ENCODE measurements around the gene RBM46.

RBM46 gene

DNA sequence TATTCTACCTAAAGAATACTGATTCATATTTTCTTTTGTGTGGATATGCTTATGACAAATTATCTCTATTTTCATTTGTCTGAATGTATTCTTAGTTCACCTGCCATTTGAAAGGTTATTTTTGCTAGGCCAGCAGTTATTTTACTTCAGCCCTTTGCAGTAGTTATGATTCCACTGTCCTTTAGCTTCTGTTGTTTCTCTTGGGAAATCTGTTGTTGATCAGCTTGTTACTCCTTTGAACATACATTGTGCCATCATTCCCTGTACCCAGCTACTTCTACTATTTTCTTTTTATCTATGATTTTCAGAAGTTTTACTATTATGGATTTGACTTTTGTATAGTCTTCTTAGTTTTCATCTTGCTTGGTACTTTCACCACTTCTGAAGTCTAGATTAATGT, 37.2 kb downstream of the RBM46 start:
- TF ChIP-seq Cebpa-rat (IDR thresholded peaks at IDR 0.05): no peak
- H3K36me3 ChIP-seq: no peaks in the 10 kb centered on the region

DNA sequence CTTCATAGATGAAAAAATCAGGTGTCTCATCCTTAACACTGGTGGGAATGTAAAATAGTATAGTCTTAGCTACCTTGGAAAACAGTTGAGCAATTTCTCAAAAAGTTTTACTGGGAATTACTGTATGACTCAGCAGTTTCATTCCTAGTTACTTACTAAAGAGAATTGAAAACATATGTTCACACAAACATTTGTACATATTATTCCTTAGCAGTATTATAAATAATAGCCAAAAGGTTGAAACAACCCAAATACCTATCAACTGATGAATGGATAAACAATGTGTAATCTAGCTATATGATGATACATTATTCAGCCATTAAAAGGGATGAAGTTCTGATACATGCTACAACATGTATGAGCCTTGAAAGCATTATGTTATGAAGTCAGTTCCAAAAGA, 41.7 kb downstream of the RBM46 start:
- TF ChIP-seq Cebpa-rat (IDR thresholded peaks at IDR 0.05): no peak
- no peak overlapping the region for H3K4me3 ChIP-seq
- no peaks in the 10 kb centered on the region for H3K36me3 ChIP-seq
- no peaks in the 10 kb centered on the region for H3K27me3 ChIP-seq
- no peaks in the 10 kb centered on the region for H4K20me1 ChIP-seq
- no peak overlapping the region for H3K4me2 ChIP-seq
- H3K27ac ChIP-seq: no peak overlapping the region
- H3K9ac ChIP-seq: no peak overlapping the region
- no peaks in the 10 kb centered on the region for H3K4me1 ChIP-seq
- H3K9me3 ChIP-seq (replicated peaks in 1 of 11): no peaks in the 10 kb centered on the region

More for the DNA sequence above, 37.2 kb downstream of the RBM46 start:
- H3K27ac ChIP-seq: no peak overlapping the region
- H3K4me1 ChIP-seq: no peaks in the 10 kb centered on the region
- no peak overlapping the region for H3K4me2 ChIP-seq
- no peaks in the 10 kb centered on the region for H4K20me1 ChIP-seq
- H3K9ac ChIP-seq: no peak overlapping the region
- no peak overlapping the region for H3K4me3 ChIP-seq
- no peaks in the 10 kb centered on the region for H3K27me3 ChIP-seq
- no peaks in the 10 kb centered on the region for H3K9me3 ChIP-seq (replicated peaks in 1 of 11)

DNA sequence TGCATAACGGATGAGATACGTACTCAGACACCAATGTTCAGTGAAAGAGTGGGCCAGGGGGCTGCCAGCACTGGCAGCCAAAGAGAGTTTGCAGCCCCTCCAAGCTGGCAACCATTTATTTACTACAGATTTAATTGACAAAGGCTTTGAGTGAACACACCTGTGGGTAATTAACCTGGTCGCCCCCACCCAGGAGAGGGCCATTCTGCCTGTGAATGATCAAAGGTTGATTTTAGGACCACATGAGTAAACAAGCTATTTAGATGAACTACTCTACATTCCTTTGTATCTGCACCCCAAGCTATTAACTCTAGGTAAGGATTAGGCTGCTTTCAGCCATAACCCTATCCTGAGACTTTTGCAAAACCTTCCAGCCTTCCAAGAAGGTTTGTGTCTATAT, 55.0 kb downstream of the RBM46 start:
- no peak overlapping the region for H3K4me2 ChIP-seq
- H3K4me3 ChIP-seq: no peak overlapping the region
- H3K36me3 ChIP-seq: no peaks in the 10 kb centered on the region
- H4K20me1 ChIP-seq: no peaks in the 10 kb centered on the region
- no peaks in the 10 kb centered on the region for H3K4me1 ChIP-seq
- H3K9me3 ChIP-seq (replicated peaks in 1 of 11): peaks cover 23 to 34% (median 30%) of the 10 kb centered on the region in 11 experiments
- no peaks in the 10 kb centered on the region for H3K27me3 ChIP-seq
- no peak overlapping the region for H3K9ac ChIP-seq
- TF ChIP-seq Cebpa-rat (IDR thresholded peaks at IDR 0.05): no peak
- H3K27ac ChIP-seq: no peak overlapping the region

DNA sequence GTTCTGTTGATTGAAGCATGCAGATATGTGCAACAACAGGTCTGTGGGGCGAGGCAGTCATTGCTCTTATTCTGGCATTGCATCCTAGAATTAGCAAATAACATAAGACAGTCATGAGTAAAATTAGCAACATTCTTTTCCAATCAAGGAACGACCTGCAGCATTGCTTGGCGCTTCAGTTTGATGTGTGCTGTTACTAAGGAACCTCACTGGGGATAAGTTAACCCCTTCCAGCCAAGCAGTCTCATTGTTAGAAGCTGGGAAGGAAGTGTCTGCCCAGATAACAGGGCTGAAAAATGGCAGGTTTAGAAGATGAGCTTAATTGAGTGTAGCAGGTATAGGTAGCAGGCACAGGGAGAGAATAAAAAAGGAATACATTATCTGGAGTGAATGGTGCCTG, 55.4 kb downstream of the RBM46 start:
- no peak overlapping the region for H3K4me2 ChIP-seq
- no peak overlapping the region for H3K27ac ChIP-seq
- no peak overlapping the region for H3K4me3 ChIP-seq
- no peak for TF ChIP-seq Cebpa-rat (IDR thresholded peaks at IDR 0.05)
- H4K20me1 ChIP-seq: no peaks in the 10 kb centered on the region
- no peaks in the 10 kb centered on the region for H3K27me3 ChIP-seq
- peaks cover 23 to 34% (median 30%) of the 10 kb centered on the region in 11 experiments for H3K9me3 ChIP-seq (replicated peaks in 1 of 11)
- no peak overlapping the region for H3K9ac ChIP-seq
- no peaks in the 10 kb centered on the region for H3K4me1 ChIP-seq
- no peaks in the 10 kb centered on the region for H3K36me3 ChIP-seq

DNA sequence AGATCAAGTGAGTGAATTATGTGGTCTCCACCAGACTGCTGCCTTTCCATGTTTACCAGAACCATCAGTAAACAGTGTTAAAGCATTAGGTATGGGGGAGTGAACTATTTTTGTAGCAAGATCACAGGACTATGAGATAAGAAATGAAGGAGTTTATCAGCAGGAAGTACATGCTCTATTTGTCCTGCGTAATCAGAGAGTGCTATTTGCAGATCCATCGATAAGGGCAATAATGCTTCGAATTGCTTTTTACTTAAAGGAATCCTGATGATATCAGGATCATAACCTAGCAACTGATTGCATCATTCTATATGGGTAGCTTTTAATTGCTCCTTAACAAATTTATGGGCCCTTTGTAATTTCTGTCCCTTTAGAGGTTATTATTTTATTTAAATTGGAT, 57.1 kb downstream of the RBM46 start:
- no peak overlapping the region for H3K4me3 ChIP-seq
- H3K4me1 ChIP-seq: no peaks in the 10 kb centered on the region
- no peak overlapping the region for H3K9ac ChIP-seq
- TF ChIP-seq Cebpa-rat (IDR thresholded peaks at IDR 0.05): no peak
- no peak overlapping the region for H3K27ac ChIP-seq
- H3K27me3 ChIP-seq: no peaks in the 10 kb centered on the region
- H3K36me3 ChIP-seq: no peaks in the 10 kb centered on the region
- H4K20me1 ChIP-seq: no peaks in the 10 kb centered on the region
- peaks cover 23 to 34% (median 28%) of the 10 kb centered on the region in 11 experiments for H3K9me3 ChIP-seq (replicated peaks in 1 of 11)
- H3K4me2 ChIP-seq: no peak overlapping the region

DNA sequence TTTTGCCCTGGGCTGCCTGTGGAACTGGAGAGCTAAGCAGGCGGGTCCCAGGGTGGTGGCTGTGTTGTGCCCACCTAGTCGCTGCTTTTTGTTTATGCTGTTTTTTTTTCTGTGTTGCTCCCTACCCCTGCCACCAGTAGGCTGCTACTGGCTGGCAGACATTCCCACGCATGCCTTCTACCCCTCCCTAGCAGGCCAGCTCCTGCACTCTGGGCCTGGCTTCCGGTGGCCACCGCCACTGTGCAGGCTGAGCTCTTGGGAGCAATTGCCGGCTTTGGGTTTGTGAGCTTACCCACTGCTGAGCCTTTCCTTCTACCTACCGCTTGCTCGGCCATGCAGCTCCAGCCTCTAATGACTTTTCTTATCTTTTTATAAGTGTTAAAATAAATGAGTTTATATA, 57.6 kb downstream of the RBM46 start:
- Histone ChIP-seq H3K4me3 (no peak overlapping the region), H3K9me3 (replicated peaks in 1 of 11) (peaks cover 23 to 34% (median 28%) of the 10 kb centered on the region in 11 experiments), H4K20me1 (no peaks in the 10 kb centered on the region), H3K27ac (no peak overlapping the region), H3K4me1 (no peaks in the 10 kb centered on the region), H3K36me3 (no peaks in the 10 kb centered on the region), H3K9ac (no peak overlapping the region), H3K4me2 (no peak overlapping the region), H3K27me3 (no peaks in the 10 kb centered on the region)
- TF ChIP-seq Cebpa-rat (IDR thresholded peaks at IDR 0.05): no peak

DNA sequence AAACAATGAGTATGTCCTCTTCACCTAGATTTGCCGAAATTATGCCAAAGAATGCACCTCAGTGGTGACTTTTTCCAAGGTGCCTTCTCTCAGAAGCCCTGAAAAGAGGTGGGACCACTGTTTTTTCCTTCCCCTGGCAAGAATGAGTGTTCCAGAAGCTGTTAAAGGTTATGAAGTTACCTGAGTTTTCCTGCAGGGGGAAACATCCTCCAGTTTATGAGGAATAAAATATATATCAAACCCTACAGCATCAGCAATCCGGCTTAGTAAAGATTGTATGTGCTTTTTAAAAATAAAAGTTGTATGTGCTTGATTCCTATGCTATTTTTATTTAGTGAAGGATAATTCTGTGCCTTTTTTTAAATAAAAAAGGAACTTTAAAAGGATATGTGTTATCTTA, 73.3 kb downstream of the RBM46 start:
- Histone ChIP-seq H3K36me3 (no peaks in the 10 kb centered on the region), H3K27me3 (no peaks in the 10 kb centered on the region), H3K4me1 (no peaks in the 10 kb centered on the region), H3K27ac (no peak overlapping the region), H3K9ac (no peak overlapping the region), H3K4me3 (no peak overlapping the region), H4K20me1 (no peaks in the 10 kb centered on the region; a peak in 1 of 22 replicates), H3K4me2 (no peak overlapping the region), H3K9me3 (replicated peaks in 1 of 11) (no peaks in the 10 kb centered on the region)
- no peak for TF ChIP-seq Cebpa-rat (IDR thresholded peaks at IDR 0.05)

DNA sequence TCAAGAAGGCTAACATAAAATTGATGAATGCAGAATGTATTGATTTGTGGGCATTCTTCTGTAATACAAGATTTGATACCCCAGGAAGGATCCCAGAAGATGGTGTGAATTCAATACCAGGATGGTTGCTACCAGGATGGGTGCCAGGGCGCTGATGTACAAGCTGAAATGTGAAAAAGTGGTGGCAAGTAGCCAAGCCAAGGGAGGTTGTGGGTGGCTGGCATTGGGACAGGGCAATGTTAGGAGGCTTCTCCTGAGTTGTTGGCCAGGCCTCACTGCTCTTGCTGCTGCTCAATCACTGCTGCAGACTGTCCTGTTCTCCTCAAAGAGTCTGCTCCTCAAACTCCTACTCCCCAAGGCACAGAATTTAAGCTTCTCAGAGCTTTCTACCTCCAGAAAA, 77.1 kb downstream of the RBM46 start:
- H3K27ac ChIP-seq: no peak overlapping the region
- no peaks in the 10 kb centered on the region for H3K27me3 ChIP-seq
- no peaks in the 10 kb centered on the region for H3K36me3 ChIP-seq
- H3K9ac ChIP-seq: no peak overlapping the region
- no peak overlapping the region for H3K4me2 ChIP-seq
- TF ChIP-seq Cebpa-rat (IDR thresholded peaks at IDR 0.05): no peak
- no peaks in the 10 kb centered on the region for H3K4me1 ChIP-seq
- H3K9me3 ChIP-seq (replicated peaks in 1 of 11): peaks cover 8 to 12% (median 10%) of the 10 kb centered on the region in 11 experiments
- no peaks in the 10 kb centered on the region; a peak in 1 of 22 replicates for H4K20me1 ChIP-seq
- no peak overlapping the region for H3K4me3 ChIP-seq

DNA sequence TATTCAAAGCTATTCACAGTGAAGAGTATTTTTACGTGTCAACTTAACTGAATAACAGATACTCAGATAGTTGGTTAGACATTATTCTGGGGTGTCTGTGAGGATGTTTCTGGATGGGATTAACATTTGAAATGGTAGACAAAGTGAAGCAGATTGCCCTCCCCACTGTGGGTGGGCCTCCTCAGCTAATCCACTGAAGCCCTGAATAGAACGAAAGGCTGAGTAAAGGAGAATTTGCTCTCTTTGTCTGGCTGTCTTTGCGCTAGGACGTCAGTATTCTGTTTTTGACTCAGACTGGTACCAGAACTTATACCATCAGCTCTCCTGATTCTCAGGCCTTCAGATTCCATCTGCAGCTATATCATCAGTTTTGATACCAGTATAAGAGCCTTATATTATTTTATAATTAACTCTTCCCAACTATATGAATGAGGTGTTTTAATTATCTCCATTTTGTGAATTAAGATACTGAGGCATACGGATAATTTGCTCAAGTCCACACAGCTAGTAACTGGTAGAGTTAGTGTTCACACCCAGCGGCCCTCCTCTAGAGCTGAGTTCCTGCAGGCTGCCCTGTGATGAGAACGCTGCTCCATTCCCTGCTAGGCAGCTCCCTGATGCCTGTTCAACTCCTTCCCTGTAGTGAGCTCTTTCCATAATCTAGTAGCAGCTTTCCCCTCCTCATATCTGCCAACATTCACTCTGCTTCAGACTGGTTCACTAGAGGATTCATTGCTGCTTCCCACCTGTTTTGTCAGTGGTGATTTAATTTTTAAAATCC, 87.5 kb downstream of the RBM46 start:
- no peak for TF ChIP-seq Cebpa-rat (IDR thresholded peaks at IDR 0.05)
- no peak overlapping the region for H3K27ac ChIP-seq
- no peaks in the 10 kb centered on the region for H4K20me1 ChIP-seq

DNA sequence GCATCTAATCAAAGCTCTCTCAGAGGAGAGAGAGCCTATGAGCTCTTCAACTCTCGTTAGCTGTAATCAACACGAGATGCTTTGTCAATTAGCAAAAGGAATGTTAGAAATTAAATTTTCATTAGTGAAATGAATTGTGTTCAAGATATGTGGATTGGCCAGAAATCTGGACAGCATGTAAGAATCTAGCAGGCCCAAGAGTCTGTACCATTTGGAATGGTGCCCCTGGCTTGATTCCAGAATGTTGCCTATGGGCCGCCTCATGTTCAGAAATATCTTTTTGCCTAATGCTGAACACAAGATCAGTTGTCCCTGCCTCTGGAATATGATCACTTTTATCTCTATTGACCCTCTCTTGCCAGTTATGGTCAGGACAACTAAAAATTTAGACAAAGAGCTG, 88.2 kb downstream of the RBM46 start:
- Histone ChIP-seq H3K9me3 (replicated peaks in 1 of 11) (peaks cover 23 to 30% (median 24%) of the 10 kb centered on the region in 11 experiments), H3K9ac (no peak overlapping the region), H3K4me3 (no peak overlapping the region), H3K36me3 (no peaks in the 10 kb centered on the region), H3K27me3 (no peaks in the 10 kb centered on the region), H3K4me2 (no peak overlapping the region), H4K20me1 (no peaks in the 10 kb centered on the region), H3K27ac (no peak overlapping the region), H3K4me1 (no peaks in the 10 kb centered on the region)
- no peak for TF ChIP-seq Cebpa-rat (IDR thresholded peaks at IDR 0.05)

More for the DNA sequence above, 87.5 kb downstream of the RBM46 start:
- no peaks in the 10 kb centered on the region for H3K36me3 ChIP-seq
- H3K9ac ChIP-seq: no peak overlapping the region
- no peak overlapping the region for H3K4me3 ChIP-seq
- no peaks in the 10 kb centered on the region for H3K4me1 ChIP-seq
- H3K27me3 ChIP-seq: no peaks in the 10 kb centered on the region
- no peak overlapping the region for H3K4me2 ChIP-seq
- peaks cover 17 to 26% (median 21%) of the 10 kb centered on the region in 11 experiments for H3K9me3 ChIP-seq (replicated peaks in 1 of 11)
